Breast epithelium (tissue), 4 donors: ENCODE measurements around the gene ZNF69. TPM values are rescaled to one million over a fixed set of nuclear protein-coding genes. Genes with fewer than 3 reads are reported as not detected.
"Not testable (repeated sequence)": the region's sequence is repeated elsewhere in the genome, so short reads cannot be mapped to it uniquely, and the experiment has no call there.

ENCODE experiments used
- DNase-seq, 2 donors: peaks; one replicate each; pipeline ENCODE4 v3.0.0-alpha.2; 2019; ENCODE audit warnings: low spot score in 2 of 2
- H3K27ac ChIP-seq, 2 donors: fragments of 200-600 bp; sonication (generic) in 1 of 2; one replicate each; pipeline ENCODE4 v1.5.1; 2016 to 2019; ENCODE audit warnings: mild to moderate bottlenecking in 1 of 2
- H3K27me3 ChIP-seq, 2 donors: fragments of 200-600 bp; sonication (generic) in 1 of 2; one replicate each; pipeline versions ENCODE4 v1.5.1 to v1.6.0; 2017 to 2019; ENCODE audit warnings: control low read depth in 1 of 2, mild to moderate bottlenecking in 1 of 2
- H3K36me3 ChIP-seq: fragments of 200-600 bp; one replicate; pipeline ENCODE4 v1.5.1; 2019
- H3K4me1 ChIP-seq, 2 donors: fragments of 200-600 bp; sonication (generic); one replicate each; pipeline ENCODE4 v1.5.1; 2016 to 2019; ENCODE audit warnings: control low read depth in 1 of 2
- H3K4me3 ChIP-seq, 3 donors: fragments of 200-600 bp; sonication (generic); 1 replicate in 2 of 3; 2 replicates in 1 of 3; pipeline ENCODE4 v1.5.1; 2016 to 2019; ENCODE audit warnings: mild to moderate bottlenecking in 3 of 3, moderate library complexity in 2 of 3
- H3K9me3 ChIP-seq, 2 donors: fragments of 200-600 bp; sonication (generic) in 1 of 2; one replicate each; pipeline ENCODE4 v1.5.1; 2016 to 2019; ENCODE audit warnings: control low read depth in 1 of 2
- POLR2A ChIP-seq: fragments of 450-650 bp; IDR thresholded peaks from one replicate; pipeline ENCODE4 v1.6.1; 2016; ENCODE audit warnings: antibody characterized with exemption, mild to moderate bottlenecking, moderate library complexity
- POLR2AphosphoS5 ChIP-seq, 3 donors: sonication (generic); formaldehyde crosslinking; IDR thresholded peaks; one replicate each; pipeline ENCODE4 v1.6.1; 2017; ENCODE audit warnings: antibody characterized with exemption in 3 of 3
- intact Hi-C: fragments of 100-400 bp; cut with DNase I; formaldehyde crosslinking; loops from one replicate; pipeline ENCODE4 v1.15.1; 2023; ENCODE audit warnings: low total_unique reads
- total RNA-seq, 3 donors: library from RNA; depleted of rRNA; stranded (reverse); fragments of >200 nt; gene quantifications; one replicate each; pipeline ENCODE4 v1.1.0, GENCODE V29; 2016
- TF ChIP-seq, protein P1 (sequence below), 3 donors: fragments of 450-650 bp; IDR thresholded peaks; one replicate each; pipeline ENCODE4 v1.5.1; 2016 to 2017; ENCODE audit warnings: antibody characterized with exemption in 3 of 3, mild to moderate bottlenecking in 3 of 3, moderate library complexity in 3 of 3

The ZNF69 gene
- 10 to 100 TPM; 16.3 to 26.1 (median 20.0) TPM for total RNA-seq

DNA sequence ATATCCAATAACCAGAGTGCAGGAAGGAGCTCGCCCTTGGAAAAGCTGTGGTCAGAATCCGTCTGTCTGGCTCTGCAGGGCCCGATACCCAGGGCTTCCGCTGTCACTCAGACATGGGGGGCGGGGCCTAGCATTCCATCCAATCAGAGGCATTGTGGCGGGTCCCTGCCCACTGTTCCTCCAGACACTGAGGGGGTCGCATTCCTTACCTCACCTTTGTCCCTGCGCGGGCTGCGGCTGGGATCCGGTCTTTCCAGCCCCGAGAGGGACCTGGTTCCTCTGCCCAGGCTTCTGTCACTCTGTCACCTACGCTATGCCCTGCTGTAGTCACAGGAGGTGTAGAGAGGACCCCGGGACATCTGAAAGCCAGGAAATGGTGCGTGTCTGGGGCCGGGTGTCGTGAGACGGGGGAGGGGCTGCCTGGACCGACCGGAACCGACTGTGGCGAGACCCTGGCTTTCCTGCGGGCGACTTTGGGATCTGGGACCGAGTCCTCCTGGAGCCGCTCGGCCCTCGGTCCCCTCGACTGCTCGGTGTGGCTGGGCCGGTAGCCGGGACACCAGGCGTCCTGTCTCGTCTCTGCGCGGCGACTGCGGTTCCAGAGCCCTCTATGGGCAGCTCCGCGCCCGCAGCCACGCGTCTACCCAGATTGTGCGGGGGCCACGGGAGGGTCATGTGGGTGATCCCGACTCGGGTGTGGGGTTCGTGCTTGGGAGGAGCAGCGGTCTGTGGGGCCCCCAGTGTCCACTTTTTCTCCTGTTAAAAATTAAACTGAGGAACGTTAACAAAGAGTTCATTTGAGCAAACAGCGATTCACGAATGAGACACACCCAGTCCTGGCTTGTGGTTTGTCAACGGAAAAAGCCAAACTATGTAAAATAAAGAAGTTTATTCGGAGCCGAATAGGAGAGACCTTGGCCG is at the start of gene ZNF69:
Gene ZNF69, plus strand, starts transcription at position 172 of the 921 bp plus-strand sequence. Its CDS starts 142 bp downstream, at position 314.
- Histone ChIP-seq H3K27ac (peak within 1 kb of the TSS; percentile 93 to 95), H3K36me3 (no peaks in the 10 kb centered on the region), H3K9me3 (no peaks in the 10 kb centered on the region), H3K4me1 (no peaks in the 10 kb centered on the region), H3K4me3 (peak within 1 kb of the TSS; percentile 73 to 81 (median 80)), H3K27me3 (no peaks in the 10 kb centered on the region)
- intact Hi-C loops: no loop called here
- DNase-seq: peak; percentile 76 to 78
- TF ChIP-seq POLR2A (no peak), POLR2AphosphoS5 (IDR thresholded peaks at IDR 0.05) (no peak)
- TF ChIP-seq, protein P1, sequence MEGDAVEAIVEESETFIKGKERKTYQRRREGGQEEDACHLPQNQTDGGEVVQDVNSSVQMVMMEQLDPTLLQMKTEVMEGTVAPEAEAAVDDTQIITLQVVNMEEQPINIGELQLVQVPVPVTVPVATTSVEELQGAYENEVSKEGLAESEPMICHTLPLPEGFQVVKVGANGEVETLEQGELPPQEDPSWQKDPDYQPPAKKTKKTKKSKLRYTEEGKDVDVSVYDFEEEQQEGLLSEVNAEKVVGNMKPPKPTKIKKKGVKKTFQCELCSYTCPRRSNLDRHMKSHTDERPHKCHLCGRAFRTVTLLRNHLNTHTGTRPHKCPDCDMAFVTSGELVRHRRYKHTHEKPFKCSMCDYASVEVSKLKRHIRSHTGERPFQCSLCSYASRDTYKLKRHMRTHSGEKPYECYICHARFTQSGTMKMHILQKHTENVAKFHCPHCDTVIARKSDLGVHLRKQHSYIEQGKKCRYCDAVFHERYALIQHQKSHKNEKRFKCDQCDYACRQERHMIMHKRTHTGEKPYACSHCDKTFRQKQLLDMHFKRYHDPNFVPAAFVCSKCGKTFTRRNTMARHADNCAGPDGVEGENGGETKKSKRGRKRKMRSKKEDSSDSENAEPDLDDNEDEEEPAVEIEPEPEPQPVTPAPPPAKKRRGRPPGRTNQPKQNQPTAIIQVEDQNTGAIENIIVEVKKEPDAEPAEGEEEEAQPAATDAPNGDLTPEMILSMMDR (IDR thresholded peaks at IDR 0.05): peak in 1 of 3 donors; percentile 32

DNA sequence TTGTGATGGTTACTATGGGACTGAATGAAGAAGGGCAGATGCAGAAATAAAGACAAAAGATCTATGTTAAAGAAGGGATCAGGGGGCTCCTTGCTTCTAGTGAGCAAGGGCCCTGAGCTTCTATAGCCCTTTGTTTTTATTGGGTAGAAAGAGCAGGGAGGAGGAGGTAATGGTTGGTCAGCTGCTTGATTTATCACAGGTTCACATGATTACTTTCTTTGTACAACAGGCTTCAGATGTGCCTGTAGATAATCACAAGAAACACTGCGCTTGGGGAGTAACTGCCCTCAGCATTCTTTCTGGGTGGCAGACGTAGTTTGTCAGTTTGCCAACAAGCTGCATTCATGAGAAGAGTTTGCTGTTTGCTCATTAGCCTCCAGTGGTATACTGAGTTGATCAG is 43.9 kb upstream of the ZNF69 start:
- TF ChIP-seq, protein P1 (IDR thresholded peaks at IDR 0.05): no peak
- TF ChIP-seq POLR2AphosphoS5 (IDR thresholded peaks at IDR 0.05): no peak
- TF ChIP-seq POLR2A: no peak
- no peaks in the 10 kb centered on the region for H3K27me3 ChIP-seq
- intact Hi-C loops: no loop called here
- no peaks in the 10 kb centered on the region for H3K36me3 ChIP-seq
- H3K4me1 ChIP-seq: no peaks in the 10 kb centered on the region
- no peak overlapping the region for H3K27ac ChIP-seq
- no peak overlapping the region for H3K4me3 ChIP-seq
- no peaks in the 10 kb centered on the region for H3K9me3 ChIP-seq
- no peak for DNase-seq

DNA sequence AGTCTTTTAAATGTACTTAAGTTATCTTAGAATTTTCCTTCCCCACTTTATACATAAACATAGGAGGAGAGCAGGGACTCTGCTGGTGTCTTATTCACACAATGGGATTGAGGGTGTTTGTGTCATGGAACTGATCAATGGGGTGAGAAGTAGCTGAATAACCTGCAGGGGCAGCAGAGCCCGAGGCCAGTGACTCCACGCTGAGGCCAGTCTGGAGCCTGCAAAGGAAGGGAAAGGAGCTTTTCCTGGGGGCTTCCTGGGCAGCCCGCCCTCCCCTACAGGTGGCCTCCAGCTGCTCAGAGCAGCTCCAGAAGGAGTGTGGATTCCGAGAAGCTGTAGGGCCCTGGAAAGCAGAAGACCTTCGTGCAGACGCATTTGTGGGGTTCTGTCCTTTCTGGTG is 40.0 kb upstream of the ZNF69 start:
- not testable (repeated sequence) for H3K9me3 ChIP-seq, H3K4me3 ChIP-seq, H3K4me1 ChIP-seq, H3K27me3 ChIP-seq, DNase-seq, H3K27ac ChIP-seq, H3K36me3 ChIP-seq
- intact Hi-C loops: loop anchor here (1.0 kb wide), 1 partner anchor 32 kb away; no protein-coding TSS in a partner anchor

DNA sequence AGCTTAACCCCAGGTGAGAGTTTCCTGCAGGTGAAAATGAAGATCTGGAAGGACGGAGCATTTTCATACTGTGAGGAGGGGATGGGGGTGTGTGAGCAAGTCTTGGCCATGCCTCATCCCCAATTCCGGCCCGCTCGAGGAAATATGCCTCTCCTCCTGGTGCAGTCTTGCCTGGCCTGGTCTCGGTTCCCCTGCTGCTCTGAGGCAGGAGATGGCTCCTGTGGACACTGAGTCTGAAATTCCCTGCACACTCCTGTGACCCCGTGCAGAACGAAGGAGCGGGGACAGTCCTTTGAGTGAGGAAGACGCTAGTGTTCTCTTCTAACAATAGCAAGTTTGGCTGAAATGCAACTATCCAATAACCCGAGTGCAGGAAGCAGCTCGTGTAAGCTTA is 39.4 kb upstream of the ZNF69 start:
- DNase-seq: no peak
- H3K27me3 ChIP-seq: no peaks in the 10 kb centered on the region
- intact Hi-C loops: no loop called here
- peaks cover 2 to 8% of the 10 kb centered on the region in 2 donors for H3K9me3 ChIP-seq
- H3K4me3 ChIP-seq: peak overlapping the region; percentile 58 to 81 (median 71)
- H3K27ac ChIP-seq: peak overlapping the region; percentile 72 to 77
- no peaks in the 10 kb centered on the region for H3K36me3 ChIP-seq
- TF ChIP-seq POLR2AphosphoS5 (IDR thresholded peaks at IDR 0.05): no peak
- TF ChIP-seq POLR2A: no peak
- TF ChIP-seq, protein P1 (IDR thresholded peaks at IDR 0.05): no peak
- no peaks in the 10 kb centered on the region for H3K4me1 ChIP-seq

DNA sequence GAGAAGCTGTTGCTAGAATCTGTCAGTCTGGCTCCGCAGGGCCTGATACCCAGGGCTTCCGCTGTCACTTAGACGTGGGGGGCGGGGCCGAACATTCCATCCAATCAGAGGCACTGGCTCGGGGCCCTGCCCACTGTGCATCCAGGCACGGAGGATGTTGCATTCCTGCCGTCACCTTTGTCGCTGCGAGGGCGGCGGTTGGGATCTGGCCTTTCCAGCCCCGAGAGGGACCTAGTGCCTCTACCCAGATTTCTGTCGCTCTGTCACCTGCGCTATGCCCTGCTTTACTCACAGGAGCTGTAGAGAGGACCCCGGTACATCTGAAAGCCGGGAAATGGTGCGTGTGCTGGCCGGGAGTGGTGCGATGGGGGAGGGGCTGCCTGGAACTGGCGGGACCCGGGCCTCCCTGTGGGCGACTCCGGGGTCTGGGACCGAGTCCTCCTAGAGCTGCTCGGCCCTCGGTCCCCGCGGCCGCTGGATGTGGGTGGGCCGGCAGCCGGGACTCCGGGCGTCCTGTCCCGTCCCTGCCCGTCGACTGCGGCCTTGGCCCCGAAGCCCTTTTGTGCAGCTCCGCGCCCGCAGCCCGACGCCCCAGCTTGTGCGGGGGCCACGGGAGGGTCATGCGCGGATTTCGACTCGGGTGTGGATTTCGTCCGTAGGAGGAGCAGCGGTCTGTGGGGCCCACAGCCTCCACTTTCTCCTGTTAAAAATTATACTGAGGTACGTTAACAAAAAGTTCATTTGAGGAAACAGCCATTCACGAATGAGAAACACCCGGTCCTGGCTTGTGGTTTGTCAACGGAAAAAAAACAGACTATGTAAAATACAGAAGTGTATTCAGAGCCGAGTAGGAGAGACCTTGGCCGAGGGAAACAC is 38.8 kb upstream of the ZNF69 start, which contains the start of gene ZNF439:
Gene ZNF439, plus strand, starts transcription at position 133 of the 876 bp plus-strand sequence. Its CDS starts 142 bp downstream, at position 275.
- peak within 1 kb of the TSS; percentile 72 to 77 for H3K27ac ChIP-seq

DNA sequence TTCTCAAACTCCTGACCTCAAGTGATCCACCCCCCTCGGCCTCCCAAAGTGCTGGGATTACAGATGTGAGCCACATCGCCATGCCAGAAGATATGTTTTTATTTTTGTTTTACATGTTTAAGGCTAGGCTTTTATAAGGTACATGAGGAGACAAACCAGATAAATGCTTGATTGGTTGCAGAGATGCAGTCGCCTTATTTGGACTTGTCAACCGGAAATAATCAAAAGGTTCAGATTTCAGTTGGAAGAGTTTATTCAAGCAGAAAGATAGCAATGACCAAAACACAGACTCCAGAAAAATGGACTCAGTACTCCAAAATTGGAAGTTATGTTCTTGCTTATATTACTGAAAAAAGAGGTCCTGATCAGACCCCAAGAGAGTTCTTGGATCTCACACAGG is 37.3 kb upstream of the ZNF69 start:
- H3K4me3 ChIP-seq, H3K27me3 ChIP-seq, H3K36me3 ChIP-seq, H3K27ac ChIP-seq, intact Hi-C loops, H3K4me1 ChIP-seq, DNase-seq: not testable (repeated sequence)
- peaks cover 5 to 15% of the 10 kb centered on the region in 2 donors for H3K9me3 ChIP-seq

More for the DNA sequence above, 38.8 kb upstream of the ZNF69 start, which contains the start of gene ZNF439:
- Histone ChIP-seq H3K4me3 (peak within 1 kb of the TSS; percentile 58 to 81 (median 71)), H3K4me1 (no peaks in the 10 kb centered on the region), H3K27me3 (no peaks in the 10 kb centered on the region), H3K36me3 (no peaks in the 10 kb centered on the region), H3K9me3 (peaks cover 5 to 12% of the 10 kb centered on the region in 2 donors)
- DNase-seq: peak; percentile 92 to 94
- TF ChIP-seq, protein P1 (IDR thresholded peaks at IDR 0.05): peak in 1 of 3 donors; percentile 12
- TF ChIP-seq POLR2AphosphoS5 (IDR thresholded peaks at IDR 0.05) (peak in 2 of 3 donors; percentile 36 to 57), POLR2A (no peak)
- intact Hi-C loops: no loop called here
